NOMO-1 (cell line): ENCODE data around the gene SDK1.

Experiments
- DNase-seq, 2 experiments: peaks; one replicate each; lab custom pipeline; 2025; ENCODE audit not compliant: unreplicated experiment in 2 of 2; lab: John Stamatoyannopoulos, UW

Gene SDK1

DNA sequence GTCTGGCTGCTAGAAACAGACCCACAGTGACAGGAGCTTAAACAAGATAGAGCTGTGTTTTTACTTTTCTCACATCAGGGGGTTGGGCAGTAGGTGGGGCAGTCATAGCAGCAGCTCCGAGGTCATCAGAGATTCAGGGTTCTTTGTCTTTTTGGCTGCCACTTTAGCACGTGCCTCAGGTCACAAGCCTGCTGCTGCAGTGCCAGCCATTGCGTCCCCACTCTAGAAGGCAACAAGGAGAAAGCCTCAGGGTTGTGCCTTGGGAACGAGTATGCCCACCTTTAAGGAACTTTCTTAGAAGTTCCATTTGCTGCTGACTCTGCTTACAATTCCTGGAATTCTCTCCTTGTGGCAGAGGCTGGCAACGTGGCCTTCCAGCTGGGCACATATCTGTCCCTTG is 720.4 kb downstream of the SDK1 start:
- no peak for DNase-seq

DNA sequence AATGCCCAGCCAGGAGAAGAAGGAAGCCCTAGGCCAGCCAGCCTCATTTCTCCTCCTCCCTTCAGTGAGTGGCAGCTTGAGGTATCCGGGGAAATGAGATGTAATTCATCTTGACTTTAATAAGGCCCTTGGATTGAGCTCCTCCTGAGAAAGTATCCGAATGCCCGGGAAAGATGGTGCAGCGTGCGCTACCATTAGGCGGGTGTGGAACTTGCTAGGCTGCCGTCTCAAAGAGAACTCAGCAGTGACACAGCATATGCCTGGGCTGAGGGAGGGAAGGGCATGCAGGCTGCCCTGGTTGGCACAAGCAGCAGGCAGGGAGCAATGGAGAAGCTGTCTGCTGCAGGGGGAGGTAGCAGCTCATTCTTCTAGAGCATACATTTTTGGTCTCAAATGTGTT is 721.2 kb downstream of the SDK1 start:
- DNase-seq = no peak

GRCh38 chr7:4023502-4023901 is 722.5 kb downstream of the SDK1 start:
- no peak for DNase-seq

DNA sequence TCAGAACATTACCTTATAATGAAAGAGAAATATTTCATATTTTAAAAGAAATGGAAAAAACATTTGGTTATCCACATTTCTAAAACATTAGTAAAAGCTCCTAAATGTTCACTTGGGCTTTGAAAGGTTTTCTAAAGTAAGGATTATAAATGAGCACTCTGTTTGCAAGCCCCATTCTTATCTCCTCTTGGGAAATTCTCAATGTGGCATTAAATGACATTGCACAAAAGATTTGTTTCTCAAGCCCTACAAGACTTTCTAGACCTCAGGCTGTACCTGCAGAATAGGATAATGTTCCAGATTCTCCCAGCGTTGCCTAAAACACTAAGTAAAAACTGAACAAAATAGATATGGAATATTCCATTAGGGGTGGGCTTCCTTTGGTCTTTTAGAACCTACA is 723.1 kb downstream of the SDK1 start:
- DNase-seq = no peak

GRCh38 chr7:4024806-4025205 is 723.8 kb downstream of the SDK1 start:
- no peak for DNase-seq

GRCh38 chr7:4025210-4025609 is 724.2 kb downstream of the SDK1 start:
- no peak for DNase-seq

- DNase-seq = no peak
Observed at GRCh38 chr7:4025694-4026615, 724.9 kb downstream of the SDK1 start.

GRCh38 chr7:4026941-4027486 is 726.0 kb downstream of the SDK1 start:
- DNase-seq = no peak

- DNase-seq = no peak
Observed at GRCh38 chr7:4028221-4028620, 727.2 kb downstream of the SDK1 start.

GRCh38 chr7:4029941-4030340 is 728.9 kb downstream of the SDK1 start:
- no peak for DNase-seq

- no peak for DNase-seq
Observed at GRCh38 chr7:4030346-4030950, 729.4 kb downstream of the SDK1 start.

- no peak for DNase-seq
Observed at GRCh38 chr7:4033996-4034395, 732.9 kb downstream of the SDK1 start.

GRCh38 chr7:4037308-4037707 is 736.3 kb downstream of the SDK1 start:
- DNase-seq = no peak

- no peak for DNase-seq
Observed at GRCh38 chr7:4037877-4038276, 736.8 kb downstream of the SDK1 start.

DNA sequence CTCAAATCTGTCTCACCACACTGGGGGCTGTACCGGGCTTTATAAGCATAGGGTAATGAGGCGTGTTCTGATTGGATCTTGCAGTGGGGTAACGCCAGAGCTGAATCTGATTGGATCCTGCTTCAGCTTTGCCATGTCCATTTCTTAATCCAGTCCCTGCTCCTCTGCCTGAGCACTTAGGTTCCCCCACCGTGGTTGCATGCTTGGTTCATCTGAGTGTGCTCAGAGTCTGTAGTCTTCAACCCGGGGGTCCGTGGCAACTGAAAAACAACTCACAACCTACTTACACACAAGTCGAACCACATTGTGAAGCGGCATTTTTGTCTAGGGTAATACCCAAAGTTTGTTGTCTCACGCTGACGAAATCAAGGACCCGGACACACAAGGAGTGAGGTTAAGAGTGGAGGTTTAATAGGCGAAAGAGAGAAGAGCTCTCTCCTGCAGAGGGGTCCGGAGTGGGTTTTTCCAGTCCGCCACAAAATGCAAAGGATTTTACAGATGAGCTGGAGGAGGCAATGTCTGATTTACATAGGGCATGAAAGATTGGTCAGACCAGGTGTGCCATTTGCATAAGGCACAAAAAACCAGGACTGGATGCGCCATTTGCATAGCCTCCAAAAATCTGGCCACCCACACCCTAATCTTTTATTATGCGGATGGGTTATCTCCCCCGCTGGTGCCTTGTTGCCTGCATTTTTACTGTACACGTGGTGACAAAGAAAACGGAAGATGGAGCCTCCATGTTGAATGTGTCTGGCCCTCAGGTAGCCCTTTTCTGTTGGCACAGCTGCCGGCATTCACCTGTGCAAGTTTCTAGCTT is 739.3 kb downstream of the SDK1 start:
- DNase-seq = no peak

GRCh38 chr7:4042402-4043045 is 741.5 kb downstream of the SDK1 start:
- DNase-seq = no peak

DNA sequence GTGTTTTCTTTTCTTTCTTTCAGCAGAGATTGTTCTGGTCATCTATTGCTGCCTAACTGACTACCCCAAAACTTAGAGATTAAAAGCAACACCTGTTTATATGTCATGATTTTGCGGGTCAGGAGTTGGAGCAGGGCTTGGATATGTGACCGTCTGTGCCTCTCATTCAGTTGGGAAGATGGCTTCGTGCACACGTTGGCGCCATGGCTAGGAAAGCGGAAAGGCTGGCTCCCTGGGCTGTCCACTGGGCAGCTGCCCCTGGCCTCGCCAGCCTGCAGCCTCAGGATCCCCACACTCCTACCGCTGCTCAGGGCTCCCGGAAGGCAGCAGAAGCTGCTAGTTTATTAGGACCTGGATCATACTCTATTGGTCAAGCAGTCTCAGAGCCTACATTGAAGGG is 742.9 kb downstream of the SDK1 start:
- DNase-seq = no peak

DNA sequence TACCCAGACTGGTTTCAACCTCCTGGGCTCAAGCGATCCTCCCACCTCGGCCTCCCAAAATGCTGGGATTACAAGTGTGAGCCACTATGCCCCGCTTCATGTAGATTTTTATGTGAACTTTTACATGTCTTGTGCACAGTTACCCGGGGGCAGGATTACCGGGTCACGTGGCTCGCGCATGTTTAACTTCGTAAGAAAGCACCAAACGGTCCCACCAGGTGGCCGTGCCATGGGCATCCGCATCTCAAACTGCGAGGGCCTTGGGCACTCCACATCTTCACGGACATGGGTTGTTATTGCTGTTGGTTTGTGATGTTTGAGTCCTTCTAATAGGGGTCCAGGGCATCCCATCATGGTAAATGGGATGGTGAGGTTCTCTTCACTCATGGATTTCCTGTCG is 744.4 kb downstream of the SDK1 start:
- DNase-seq = no peak

GRCh38 chr7:4045975-4046374 is 744.9 kb downstream of the SDK1 start:
- no peak for DNase-seq

DNA sequence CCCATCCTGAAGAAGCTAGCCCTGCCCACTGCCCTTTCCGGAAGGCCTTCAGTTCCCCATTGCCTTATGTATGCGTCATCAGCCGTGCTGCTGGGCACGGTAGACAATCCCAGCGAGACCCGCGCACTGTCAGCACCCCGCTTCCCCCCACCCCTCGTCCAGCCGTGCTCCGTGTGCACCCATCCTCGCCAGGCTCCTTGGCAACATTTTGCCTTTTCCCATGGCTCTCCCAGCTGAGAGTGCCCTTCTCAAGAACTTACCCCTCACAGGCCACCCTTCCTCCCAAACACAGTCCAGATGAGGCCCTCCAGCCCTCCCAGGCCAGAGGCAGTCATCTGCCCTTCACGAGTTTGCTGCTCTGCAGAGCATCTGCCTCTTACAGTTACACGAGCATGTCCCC is 747.3 kb downstream of the SDK1 start:
- no peak for DNase-seq

DNA sequence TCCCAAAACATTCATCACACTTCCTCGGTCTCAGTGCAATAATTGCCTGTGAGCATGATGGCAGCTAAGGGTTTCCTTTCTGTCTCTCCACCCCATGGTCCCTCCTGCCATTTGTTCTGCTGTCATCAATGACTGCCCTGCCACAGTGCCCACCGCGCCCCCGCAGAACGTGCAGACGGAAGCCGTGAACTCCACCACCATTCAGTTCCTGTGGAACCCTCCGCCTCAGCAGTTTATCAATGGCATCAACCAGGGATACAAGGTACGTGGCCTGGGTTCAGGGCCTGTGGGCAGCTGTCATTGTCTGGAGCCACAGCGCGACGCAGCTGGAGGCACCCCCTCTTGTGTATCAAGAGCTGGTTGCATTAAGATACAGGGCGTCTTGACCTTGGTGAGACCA is 748.1 kb downstream of the SDK1 start:
- no peak for DNase-seq
